ENCODE measurements around the gene CCDC134.

- TF ChIP-seq CTCF (IDR thresholded peaks at IDR 0.05) (no peak), POLR2A (IDR thresholded peaks at IDR 0.05) (no peak)
These were observed 5.2 kb downstream of the CCDC134 start for GRCh38 chr22:41805639-41806038.
